ENCODE data around the gene KLF16. TPM values are rescaled to one million over a fixed set of nuclear protein-coding genes. Genes with fewer than 3 reads are reported as not detected.

KLF16 gene
- total RNA-seq, 1 donor, result 6.9 TPM

DNA sequence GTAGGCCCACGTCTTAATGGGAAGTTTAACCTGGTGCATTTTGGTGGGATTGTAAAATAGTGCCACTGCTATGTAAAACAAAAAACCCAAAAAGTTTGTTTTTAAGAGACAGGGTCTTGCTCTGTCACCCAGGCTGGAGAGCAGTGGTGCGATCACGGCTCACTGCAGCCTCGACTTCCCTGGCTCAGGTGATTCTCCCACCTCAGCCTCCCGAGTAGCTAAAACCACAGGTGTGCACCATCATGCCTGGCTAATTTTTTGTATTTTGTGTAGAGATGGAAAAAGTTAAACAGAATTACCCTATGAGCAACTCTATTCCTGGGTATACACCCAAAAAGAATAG lies 14.3 kb downstream of the KLF16 start:
- Histone ChIP-seq H3K79me2 (ENCODE audit: insufficient read depth, low read length) (peaks cover 81% of the 10 kb centered on the region), H4K20me1 (ENCODE audit: insufficient read depth, low read length) (peaks cover 63% of the 10 kb centered on the region), H2AFZ (ENCODE audit: low read length) (no peak overlapping the region), H3K4me3 (ENCODE audit: insufficient read depth, low read length) (no peak overlapping the region), H3K36me3 (ENCODE audit: insufficient read depth, low read length) (peaks cover 2% of the 10 kb centered on the region), H3K4me1 (ENCODE audit: insufficient read depth, low read length) (peaks cover 13% of the 10 kb centered on the region), H3K4me2 (ENCODE audit: insufficient read depth, low read length) (no peak overlapping the region), H3K27me3 (ENCODE audit: insufficient read depth, low read length) (no peaks in the 10 kb centered on the region), H3K27ac (ENCODE audit: low read depth, low read length) (no peak overlapping the region), H3K9me3 (ENCODE audit: low read depth, low read length) (no peaks in the 10 kb centered on the region)
- DNase-seq (ENCODE audit: insufficient read length, low spot score, missing footprints), result no peak
- TF ChIP-seq, protein P1, sequence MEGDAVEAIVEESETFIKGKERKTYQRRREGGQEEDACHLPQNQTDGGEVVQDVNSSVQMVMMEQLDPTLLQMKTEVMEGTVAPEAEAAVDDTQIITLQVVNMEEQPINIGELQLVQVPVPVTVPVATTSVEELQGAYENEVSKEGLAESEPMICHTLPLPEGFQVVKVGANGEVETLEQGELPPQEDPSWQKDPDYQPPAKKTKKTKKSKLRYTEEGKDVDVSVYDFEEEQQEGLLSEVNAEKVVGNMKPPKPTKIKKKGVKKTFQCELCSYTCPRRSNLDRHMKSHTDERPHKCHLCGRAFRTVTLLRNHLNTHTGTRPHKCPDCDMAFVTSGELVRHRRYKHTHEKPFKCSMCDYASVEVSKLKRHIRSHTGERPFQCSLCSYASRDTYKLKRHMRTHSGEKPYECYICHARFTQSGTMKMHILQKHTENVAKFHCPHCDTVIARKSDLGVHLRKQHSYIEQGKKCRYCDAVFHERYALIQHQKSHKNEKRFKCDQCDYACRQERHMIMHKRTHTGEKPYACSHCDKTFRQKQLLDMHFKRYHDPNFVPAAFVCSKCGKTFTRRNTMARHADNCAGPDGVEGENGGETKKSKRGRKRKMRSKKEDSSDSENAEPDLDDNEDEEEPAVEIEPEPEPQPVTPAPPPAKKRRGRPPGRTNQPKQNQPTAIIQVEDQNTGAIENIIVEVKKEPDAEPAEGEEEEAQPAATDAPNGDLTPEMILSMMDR (IDR thresholded peaks at IDR 0.05; ENCODE audit: extremely low read depth, low read depth, low read length), result no peak

GRCh38 chr19:1848399-1849131 lies 14.8 kb downstream of the KLF16 start, which contains the start of gene REXO1:
TSS of gene REXO1 (minus strand) at chr19:1848483. CDS start at chr19:1848358, 125 bp downstream.
- peak; percentile 100 for DNase-seq (ENCODE audit: insufficient read length, low spot score, missing footprints)
- Histone ChIP-seq H3K27ac (ENCODE audit: low read depth, low read length) (peak within 1 kb of the TSS; percentile 98), H2AFZ (ENCODE audit: low read length) (peak within 1 kb of the TSS; percentile 87), H3K4me1 (ENCODE audit: insufficient read depth, low read length) (peaks cover 11% of the 10 kb centered on the region), H3K4me2 (ENCODE audit: insufficient read depth, low read length) (peak within 1 kb of the TSS; percentile 96), H4K20me1 (ENCODE audit: insufficient read depth, low read length) (peaks cover 67% of the 10 kb centered on the region), H3K36me3 (ENCODE audit: insufficient read depth, low read length) (peaks cover 2% of the 10 kb centered on the region), H3K79me2 (ENCODE audit: insufficient read depth, low read length) (peaks cover 81% of the 10 kb centered on the region), H3K9me3 (ENCODE audit: low read depth, low read length) (no peaks in the 10 kb centered on the region), H3K27me3 (ENCODE audit: insufficient read depth, low read length) (no peaks in the 10 kb centered on the region), H3K4me3 (ENCODE audit: insufficient read depth, low read length) (peak within 1 kb of the TSS; percentile 99)
- TF ChIP-seq, protein P1 (IDR thresholded peaks at IDR 0.05; ENCODE audit: extremely low read depth, low read depth, low read length), result peak; percentile 97

DNA sequence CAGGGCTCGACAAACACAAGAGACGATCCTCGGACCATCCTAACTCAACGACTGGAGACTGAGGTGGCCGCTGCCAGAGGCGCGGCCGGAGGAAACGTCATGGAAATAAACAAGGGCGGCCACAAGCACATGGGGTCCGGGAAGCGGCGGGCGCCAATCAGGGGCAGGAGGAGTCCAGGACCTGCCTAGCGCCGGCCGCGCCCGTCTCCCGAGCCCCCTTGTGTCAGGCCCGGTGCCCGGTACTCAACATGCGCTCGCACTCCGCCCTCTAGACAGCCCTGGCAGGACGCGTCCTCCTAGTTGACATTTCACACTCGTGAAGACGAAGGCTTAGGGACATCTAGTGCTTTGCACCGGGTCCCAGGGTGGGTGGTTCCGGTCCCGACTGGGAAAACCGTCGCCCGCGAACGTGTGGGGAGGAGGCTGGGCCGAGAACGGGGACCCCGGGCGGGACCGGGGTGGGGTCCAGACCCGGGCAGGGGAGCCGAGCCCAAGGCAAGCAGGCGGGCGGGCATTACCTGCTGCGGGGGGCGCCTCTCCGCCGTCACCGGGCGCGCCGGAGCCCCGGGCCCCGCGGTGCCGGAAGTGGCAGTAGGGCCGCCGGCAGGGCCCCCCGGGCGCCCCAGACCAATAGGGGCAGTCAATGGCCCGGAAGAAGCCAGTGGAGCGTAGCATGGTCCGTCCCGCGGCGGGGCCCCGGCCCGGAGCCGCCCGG lies 15.5 kb downstream of the KLF16 start:
- peaks cover 2% of the 10 kb centered on the region for H3K36me3 ChIP-seq (ENCODE audit: insufficient read depth, low read length)
- H3K9me3 ChIP-seq (ENCODE audit: low read depth, low read length), result no peaks in the 10 kb centered on the region
- peak overlapping the region; percentile 98 for H3K27ac ChIP-seq (ENCODE audit: low read depth, low read length)
- peaks cover 10% of the 10 kb centered on the region for H3K4me1 ChIP-seq (ENCODE audit: insufficient read depth, low read length)
- H3K4me2 ChIP-seq (ENCODE audit: insufficient read depth, low read length), result peak overlapping the region; percentile 96
- no peaks in the 10 kb centered on the region for H3K27me3 ChIP-seq (ENCODE audit: insufficient read depth, low read length)
- peaks cover 65% of the 10 kb centered on the region for H4K20me1 ChIP-seq (ENCODE audit: insufficient read depth, low read length)
- peak overlapping the region; percentile 99 for H3K4me3 ChIP-seq (ENCODE audit: insufficient read depth, low read length)
- H2AFZ ChIP-seq (ENCODE audit: low read length), result peak overlapping the region; percentile 39
- TF ChIP-seq, protein P1 (IDR thresholded peaks at IDR 0.05; ENCODE audit: extremely low read depth, low read depth, low read length), result no peak
- H3K79me2 ChIP-seq (ENCODE audit: insufficient read depth, low read length), result peaks cover 81% of the 10 kb centered on the region
- DNase-seq (ENCODE audit: insufficient read length, low spot score, missing footprints), result peak; percentile 97

- H3K27ac ChIP-seq (ENCODE audit: low read depth, low read length), result peak overlapping the region; percentile 98
- no peak for DNase-seq (ENCODE audit: insufficient read length, low spot score, missing footprints)
- peaks cover 2% of the 10 kb centered on the region for H3K36me3 ChIP-seq (ENCODE audit: insufficient read depth, low read length)
- H2AFZ ChIP-seq (ENCODE audit: low read length), result peak overlapping the region; percentile 39
- H3K4me1 ChIP-seq (ENCODE audit: insufficient read depth, low read length), result peaks cover 10% of the 10 kb centered on the region
- H3K27me3 ChIP-seq (ENCODE audit: insufficient read depth, low read length), result no peaks in the 10 kb centered on the region
- TF ChIP-seq, protein P1 (IDR thresholded peaks at IDR 0.05; ENCODE audit: extremely low read depth, low read depth, low read length), result no peak
- H3K79me2 ChIP-seq (ENCODE audit: insufficient read depth, low read length), result peaks cover 81% of the 10 kb centered on the region
- peaks cover 68% of the 10 kb centered on the region for H4K20me1 ChIP-seq (ENCODE audit: insufficient read depth, low read length)
- H3K4me2 ChIP-seq (ENCODE audit: insufficient read depth, low read length), result peak overlapping the region; percentile 96
- peak overlapping the region; percentile 99 for H3K4me3 ChIP-seq (ENCODE audit: insufficient read depth, low read length)
- H3K9me3 ChIP-seq (ENCODE audit: low read depth, low read length), result no peaks in the 10 kb centered on the region
These were observed 16.1 kb downstream of the KLF16 start for GRCh38 chr19:1847348-1847683.
